Lung microvascular endothelial cell (primary cell): ENCODE measurements around the gene ENOX1. TPM values are rescaled to one million over a fixed set of nuclear protein-coding genes. Genes with fewer than 3 reads are reported as not detected.

Experiments
- DNase-seq, 2 donors: peaks; one replicate each; pipeline versions ENCODE4 v3.0.0 to v3.0.0-alpha.2; 2010; ENCODE audit warnings: low read depth in 2 of 2
- total RNA-seq: library from RNA; depleted of rRNA; stranded (reverse); fragments of >200 nt; gene quantifications from 2 replicates; pipeline ENCODE4 v1.2.1, GENCODE V29; 2014

Gene ENOX1
- total RNA-seq, 1 donor from 2014 or later = under 0.01 TPM

- DNase-seq = no peak
Observed at GRCh38 chr13:43293986-43294385, 492.8 kb downstream of the ENOX1 start.

- DNase-seq = no peak
Observed at GRCh38 chr13:43293561-43293960, 493.2 kb downstream of the ENOX1 start.

GRCh38 chr13:43293008-43293407 is 493.8 kb downstream of the ENOX1 start:
- no peak for DNase-seq

GRCh38 chr13:43291287-43292060 is 495.3 kb downstream of the ENOX1 start:
- no peak for DNase-seq

- DNase-seq = no peak
Observed at GRCh38 chr13:43289470-43290255, 497.1 kb downstream of the ENOX1 start.

- no peak for DNase-seq
Observed at GRCh38 chr13:43286751-43287150, 500.0 kb downstream of the ENOX1 start.

GRCh38 chr13:43285933-43286597 is 500.7 kb downstream of the ENOX1 start:
- no peak for DNase-seq

- DNase-seq = peak in 1 of 2 donors; percentile 35
Observed at GRCh38 chr13:43284162-43284561, 502.6 kb downstream of the ENOX1 start.

GRCh38 chr13:43279696-43280095 is 507.1 kb downstream of the ENOX1 start:
- no peak for DNase-seq

GRCh38 chr13:43278127-43278526 is 508.6 kb downstream of the ENOX1 start:
- DNase-seq = no peak

- DNase-seq = no peak
Observed at GRCh38 chr13:43277142-43277541, 509.6 kb downstream of the ENOX1 start.

- DNase-seq = no peak
Observed at GRCh38 chr13:43274881-43275280, 511.9 kb downstream of the ENOX1 start.

- peak in 1 of 2 donors; percentile 9 for DNase-seq
Observed at GRCh38 chr13:43273362-43273761, 513.4 kb downstream of the ENOX1 start.

GRCh38 chr13:43272851-43273250 is 513.9 kb downstream of the ENOX1 start:
- DNase-seq = no peak

GRCh38 chr13:43271152-43271551 is 515.6 kb downstream of the ENOX1 start:
- no peak for DNase-seq

GRCh38 chr13:43270130-43270830 is 516.5 kb downstream of the ENOX1 start:
- DNase-seq = no peak

GRCh38 chr13:43269037-43269481 is 517.7 kb downstream of the ENOX1 start:
- peak in 1 of 2 donors; percentile 90 for DNase-seq

- no peak for DNase-seq
Observed at GRCh38 chr13:43268632-43269031, 518.1 kb downstream of the ENOX1 start.

GRCh38 chr13:43267916-43268315 is 518.9 kb downstream of the ENOX1 start:
- DNase-seq = no peak

GRCh38 chr13:43266936-43267615 is 519.7 kb downstream of the ENOX1 start:
- no peak for DNase-seq

GRCh38 chr13:43265028-43265427 is 521.7 kb downstream of the ENOX1 start:
- DNase-seq = no peak
